ENCODE results near the gene E4F1.

The E4F1 gene, protein sequence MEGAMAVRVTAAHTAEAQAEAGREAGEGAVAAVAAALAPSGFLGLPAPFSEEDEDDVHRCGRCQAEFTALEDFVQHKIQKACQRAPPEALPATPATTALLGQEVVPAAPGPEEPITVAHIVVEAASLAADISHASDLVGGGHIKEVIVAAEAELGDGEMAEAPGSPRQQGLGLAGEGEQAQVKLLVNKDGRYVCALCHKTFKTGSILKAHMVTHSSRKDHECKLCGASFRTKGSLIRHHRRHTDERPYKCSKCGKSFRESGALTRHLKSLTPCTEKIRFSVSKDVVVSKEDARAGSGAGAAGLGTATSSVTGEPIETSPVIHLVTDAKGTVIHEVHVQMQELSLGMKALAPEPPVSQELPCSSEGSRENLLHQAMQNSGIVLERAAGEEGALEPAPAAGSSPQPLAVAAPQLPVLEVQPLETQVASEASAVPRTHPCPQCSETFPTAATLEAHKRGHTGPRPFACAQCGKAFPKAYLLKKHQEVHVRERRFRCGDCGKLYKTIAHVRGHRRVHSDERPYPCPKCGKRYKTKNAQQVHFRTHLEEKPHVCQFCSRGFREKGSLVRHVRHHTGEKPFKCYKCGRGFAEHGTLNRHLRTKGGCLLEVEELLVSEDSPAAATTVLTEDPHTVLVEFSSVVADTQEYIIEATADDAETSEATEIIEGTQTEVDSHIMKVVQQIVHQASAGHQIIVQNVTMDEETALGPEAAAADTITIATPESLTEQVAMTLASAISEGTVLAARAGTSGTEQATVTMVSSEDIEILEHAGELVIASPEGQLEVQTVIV

DNA sequence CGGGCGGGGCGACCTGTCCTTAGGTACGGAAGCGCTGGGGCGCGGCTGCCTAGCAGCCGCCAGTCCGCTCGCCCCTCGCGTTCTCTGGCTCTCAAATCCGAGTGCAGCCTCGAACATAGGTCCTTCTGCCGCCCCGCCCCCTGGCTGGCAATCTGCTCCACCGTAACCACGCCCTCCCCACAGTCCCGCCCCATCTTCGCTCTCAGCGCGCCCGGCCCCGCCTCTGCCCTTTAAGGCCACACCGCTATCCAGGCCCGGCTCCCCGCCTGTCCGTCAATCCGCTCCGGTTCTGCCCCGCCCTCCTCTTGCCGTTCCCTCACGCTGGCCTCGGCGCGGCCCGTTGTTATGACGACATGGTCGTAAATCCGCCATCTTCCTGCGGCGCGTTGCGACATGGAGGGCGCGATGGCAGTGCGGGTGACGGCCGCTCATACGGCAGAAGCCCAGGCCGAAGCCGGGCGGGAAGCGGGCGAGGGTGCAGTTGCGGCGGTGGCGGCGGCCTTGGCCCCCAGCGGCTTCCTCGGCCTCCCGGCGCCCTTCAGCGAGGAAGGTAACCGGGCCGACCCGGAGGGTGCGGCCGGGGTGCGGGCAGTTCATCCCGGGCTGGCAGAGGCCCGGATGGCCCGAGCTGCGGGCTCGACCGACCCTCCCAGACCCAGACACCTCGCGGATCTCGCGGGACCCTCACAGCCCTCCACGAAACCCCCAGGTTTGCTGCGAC is at the start of gene E4F1:
Gene E4F1, plus strand, starts transcription at position 371 of the 721 bp plus-strand sequence. Its CDS starts 23 bp downstream, at position 394.
- DNase-seq, result peak; percentile 100

DNA sequence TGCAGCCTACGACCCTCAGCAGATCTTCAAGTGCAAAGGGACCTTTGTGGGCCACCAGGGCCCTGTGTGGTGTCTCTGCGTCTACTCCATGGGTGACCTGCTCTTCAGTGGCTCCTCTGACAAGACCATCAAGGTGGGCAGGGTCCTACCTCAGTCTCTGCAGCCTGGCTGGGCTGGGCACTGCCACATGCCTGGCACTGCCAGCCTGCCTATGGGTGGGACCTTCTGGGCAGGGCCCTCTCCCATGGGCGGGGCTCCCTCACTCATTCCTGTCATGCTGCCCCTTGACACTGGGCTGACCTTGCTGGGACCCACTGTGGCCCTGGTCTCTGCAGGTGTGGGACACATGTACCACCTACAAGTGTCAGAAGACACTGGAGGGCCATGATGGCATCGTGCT is 49.5 kb upstream of the E4F1 start:
- DNase-seq, result no peak

- no peak for DNase-seq
These were observed 48.8 kb upstream of the E4F1 start for GRCh38 chr16:2174396-2175131.

DNA sequence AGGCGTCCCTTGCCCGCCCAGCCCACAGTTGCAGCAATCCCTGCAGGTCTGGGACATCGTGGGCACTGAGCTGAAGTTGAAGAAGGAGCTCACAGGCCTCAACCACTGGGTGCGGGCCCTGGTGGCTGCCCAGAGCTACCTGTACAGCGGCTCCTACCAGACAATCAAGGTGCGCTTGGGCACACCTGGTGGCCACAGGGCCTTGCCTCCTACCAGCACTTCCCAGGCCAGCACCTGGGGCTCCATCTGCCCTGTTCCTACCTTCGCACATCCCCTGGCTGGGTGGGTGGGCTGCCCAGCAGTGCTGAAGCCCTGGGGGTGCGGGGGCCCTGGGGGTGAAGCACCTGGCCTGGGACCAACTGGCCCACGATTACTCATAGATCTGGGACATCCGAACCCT is 47.9 kb upstream of the E4F1 start:
- DNase-seq, result no peak

DNA sequence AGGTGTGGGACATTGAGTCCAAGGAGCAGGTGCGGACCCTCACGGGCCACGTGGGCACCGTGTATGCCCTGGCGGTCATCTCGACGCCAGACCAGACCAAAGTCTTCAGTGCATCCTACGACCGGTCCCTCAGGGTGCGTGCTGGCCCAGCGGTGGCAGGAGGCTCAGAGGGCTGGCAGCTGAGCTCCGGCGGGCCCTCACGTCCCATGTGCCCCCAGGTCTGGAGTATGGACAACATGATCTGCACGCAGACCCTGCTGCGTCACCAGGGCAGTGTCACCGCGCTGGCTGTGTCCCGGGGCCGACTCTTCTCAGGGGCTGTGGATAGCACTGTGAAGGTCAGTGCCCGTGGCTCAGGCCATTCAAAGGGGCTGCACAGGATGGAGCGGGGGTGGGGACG is 47.3 kb upstream of the E4F1 start:
- DNase-seq, result no peak

GRCh38 chr16:2177101-2177500 is 46.3 kb upstream of the E4F1 start:
- DNase-seq, result no peak

DNA sequence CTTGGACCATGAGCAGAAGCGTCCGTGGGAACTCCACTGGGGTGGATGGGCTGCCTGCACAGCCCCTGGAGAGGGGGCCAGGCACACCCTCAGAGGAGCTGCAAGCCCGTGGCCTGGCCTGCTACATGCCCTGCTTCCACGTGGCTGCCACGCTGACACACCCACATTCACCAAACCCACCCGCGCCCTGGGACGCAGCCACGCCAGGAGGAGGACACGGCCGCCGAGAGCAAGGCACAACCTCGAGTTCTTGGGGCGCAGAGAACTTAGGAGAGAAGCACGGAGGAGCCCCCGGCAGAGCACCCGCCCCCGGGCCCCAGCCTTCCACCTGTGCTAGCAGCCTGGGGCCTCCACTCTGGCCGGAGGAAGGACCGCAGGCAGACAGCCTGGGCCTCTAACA is 45.8 kb upstream of the E4F1 start:
- no peak for DNase-seq

DNA sequence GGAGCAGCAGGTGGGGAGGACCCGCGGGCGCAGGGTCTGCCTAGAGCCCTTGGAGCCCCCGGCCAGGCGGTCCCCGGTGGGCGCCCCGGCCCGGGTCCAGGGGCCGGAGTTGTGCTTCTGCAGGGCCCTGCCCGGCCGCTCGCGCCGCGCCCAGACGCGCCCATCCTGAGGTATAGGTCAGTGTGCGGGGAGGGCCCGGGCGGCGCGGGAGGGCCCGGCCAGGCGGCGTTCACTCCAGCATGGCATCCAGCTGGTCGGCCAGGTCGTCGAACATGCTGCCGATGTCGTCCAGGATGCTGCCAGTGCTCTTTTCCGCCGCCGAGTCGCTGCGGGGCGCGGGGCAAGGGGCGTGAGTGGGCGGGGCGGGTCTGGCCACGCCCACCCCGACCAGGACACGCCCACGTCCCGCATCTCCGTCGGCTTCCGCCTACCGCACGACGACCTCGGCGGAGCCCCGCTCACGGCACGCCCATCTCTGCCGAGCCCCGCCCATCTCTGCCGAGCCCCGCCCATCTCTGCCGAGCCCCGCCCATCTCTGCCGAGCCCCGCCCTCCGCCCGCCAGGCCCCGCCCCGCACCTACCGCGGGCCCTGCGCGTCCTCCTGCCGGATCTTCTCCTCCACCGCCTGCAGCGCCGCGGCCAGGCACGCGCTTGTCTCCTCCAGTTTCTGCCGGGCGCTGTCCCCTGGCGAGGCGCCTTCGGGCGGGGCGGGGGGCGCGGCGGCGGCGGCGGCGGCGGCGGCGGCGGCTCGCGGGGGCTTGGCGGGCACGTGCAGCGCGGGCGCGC is 44.9 kb upstream of the E4F1 start:
- peak; percentile 29 to 55 (median 37) for DNase-seq

- no peak for DNase-seq
These were observed 44.3 kb upstream of the E4F1 start for GRCh38 chr16:2179107-2179501.

DNA sequence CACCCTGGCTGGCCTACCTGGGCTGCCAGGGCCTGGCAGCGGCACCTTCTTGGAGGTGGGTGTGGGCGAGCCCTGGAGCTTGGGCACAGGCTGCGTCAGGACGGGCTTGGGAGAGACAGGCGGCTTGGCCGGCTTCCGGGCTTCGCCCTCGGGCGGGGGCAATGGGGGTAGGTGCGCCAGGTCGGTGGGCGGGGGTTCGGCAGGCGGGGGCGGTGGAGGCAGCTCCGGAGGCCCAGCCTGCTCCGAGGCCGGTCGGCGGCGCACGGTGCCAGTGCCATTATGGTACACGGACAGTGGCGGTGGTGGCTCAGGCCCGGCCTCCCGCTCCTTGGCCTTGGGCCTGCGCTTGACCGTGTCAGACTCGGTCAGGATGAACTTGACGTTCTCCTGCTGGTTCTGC is 43.8 kb upstream of the E4F1 start:
- no peak for DNase-seq

DNA sequence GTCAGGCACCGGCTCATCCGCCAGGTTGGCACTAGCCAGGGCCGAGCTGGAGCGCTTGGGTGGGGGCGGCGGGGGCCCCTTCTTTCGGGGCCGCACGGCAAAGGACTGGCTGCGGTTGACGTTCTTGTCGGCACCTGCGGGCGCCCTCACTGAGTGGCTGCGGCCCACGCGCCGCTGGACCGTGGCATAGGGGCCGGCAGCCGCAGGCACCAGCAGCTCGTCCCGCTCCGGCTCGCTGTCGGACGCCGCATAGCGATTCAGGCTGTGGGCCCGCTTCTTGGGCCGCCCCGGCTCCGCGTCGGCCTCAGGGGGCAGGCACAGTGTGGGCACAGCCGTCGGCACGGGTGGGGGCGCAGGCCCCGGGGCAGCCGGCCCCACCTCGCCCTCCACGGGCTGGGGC is 42.9 kb upstream of the E4F1 start:
- no peak for DNase-seq

- no peak for DNase-seq
These were observed 42.1 kb upstream of the E4F1 start for GRCh38 chr16:2180962-2181923.

GRCh38 chr16:2181952-2182351 is 41.4 kb upstream of the E4F1 start:
- no peak for DNase-seq

GRCh38 chr16:2183671-2184070 is 39.7 kb upstream of the E4F1 start:
- no peak for DNase-seq

- no peak for DNase-seq
These were observed 39.0 kb upstream of the E4F1 start for GRCh38 chr16:2184346-2184745.

DNA sequence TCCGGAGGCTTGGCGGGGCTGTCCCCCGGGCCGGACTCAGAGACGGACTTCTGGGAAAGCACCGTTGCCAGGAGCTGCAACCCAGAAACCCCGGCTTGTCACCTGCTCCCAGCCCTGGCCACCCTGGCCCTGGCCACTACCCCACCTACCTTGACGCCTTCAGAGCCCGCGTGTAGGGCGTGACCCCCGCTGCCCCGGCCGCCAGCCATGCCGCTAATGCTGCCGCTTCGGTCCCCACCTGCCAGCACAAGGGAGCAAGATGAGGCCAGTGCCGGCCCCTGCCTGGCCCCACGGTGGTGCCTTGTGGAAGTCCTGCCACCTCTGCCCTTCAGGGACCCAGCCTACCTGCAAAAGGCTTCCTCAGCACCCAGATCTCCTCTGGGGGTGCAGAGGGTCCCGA is 38.4 kb upstream of the E4F1 start:
- no peak for DNase-seq

GRCh38 chr16:2186064-2186463 is 37.3 kb upstream of the E4F1 start:
- DNase-seq, result no peak

DNA sequence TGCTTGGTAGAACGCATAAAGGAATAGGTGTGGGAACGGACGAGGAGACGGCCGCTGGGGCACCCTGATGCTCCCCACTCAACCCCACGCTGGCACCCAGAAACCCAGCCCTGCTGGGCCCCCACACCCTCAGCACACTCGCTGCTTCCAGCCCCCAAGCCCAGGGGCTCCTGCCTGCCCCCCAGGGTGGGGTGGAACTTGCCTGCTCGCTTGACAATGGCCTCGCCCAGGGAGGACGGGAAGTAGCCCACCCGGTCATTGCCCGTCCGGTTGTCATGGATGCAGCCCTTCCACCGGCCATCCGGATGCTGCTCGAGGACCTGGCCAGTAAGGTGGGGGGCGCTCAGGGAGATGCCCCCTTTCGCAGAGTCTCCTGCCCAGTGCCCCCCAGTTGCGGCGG is 36.9 kb upstream of the E4F1 start:
- DNase-seq, result no peak

GRCh38 chr16:2187212-2187611 is 36.2 kb upstream of the E4F1 start:
- DNase-seq, result no peak

DNA sequence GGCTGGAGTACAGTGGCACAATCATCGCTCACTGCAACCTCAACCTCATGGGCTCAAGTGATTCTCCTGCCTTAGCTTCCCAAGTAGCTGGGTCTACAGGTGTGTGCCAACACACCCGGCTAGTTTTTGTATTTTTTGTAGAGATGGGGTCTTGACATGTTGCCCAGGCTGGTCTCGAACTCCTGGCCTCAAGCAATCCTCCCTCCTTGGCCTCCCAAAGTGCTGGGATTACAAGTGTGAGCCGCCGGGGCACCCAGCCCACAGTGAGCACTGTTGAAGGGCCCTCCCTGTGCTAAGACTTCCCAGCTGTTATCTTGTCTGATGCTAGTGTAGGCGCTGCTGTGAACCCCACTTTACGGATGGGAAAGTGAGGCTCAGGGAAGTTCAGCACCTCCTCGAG is 35.0 kb upstream of the E4F1 start:
- no peak for DNase-seq
